CD4-positive, alpha-beta T cell treated with Interleukin-6 for 4 hours (primary cell): ENCODE data around the gene TMEM117.

ENCODE experiments used
- DNase-seq: peaks from one replicate; pipeline ENCODE4 v3.0.0-alpha.2; 2020; ENCODE audit warnings: mixed read lengths

TMEM117 gene

GRCh38 chr12:43887397-43887796, 51.5 kb downstream of the TMEM117 start:
- no peak for DNase-seq

- no peak for DNase-seq
Measured at GRCh38 chr12:43891856-43892574, 56.1 kb downstream of the TMEM117 start.

- DNase-seq = no peak
Measured at GRCh38 chr12:43893670-43894069, 57.8 kb downstream of the TMEM117 start.

- no peak for DNase-seq
Measured at GRCh38 chr12:43895580-43896206, 59.8 kb downstream of the TMEM117 start.

GRCh38 chr12:43896496-43896895, 60.6 kb downstream of the TMEM117 start:
- DNase-seq = no peak

GRCh38 chr12:43898474-43898873, 62.6 kb downstream of the TMEM117 start:
- DNase-seq = no peak

GRCh38 chr12:43899574-43899973, 63.7 kb downstream of the TMEM117 start:
- no peak for DNase-seq

- no peak for DNase-seq
Measured at GRCh38 chr12:43903686-43904085, 67.8 kb downstream of the TMEM117 start.

- no peak for DNase-seq
Measured at GRCh38 chr12:43912859-43913258, 77.0 kb downstream of the TMEM117 start.

GRCh38 chr12:43914391-43914790, 78.5 kb downstream of the TMEM117 start:
- no peak for DNase-seq

GRCh38 chr12:43914923-43915468, 79.1 kb downstream of the TMEM117 start:
- no peak for DNase-seq

- DNase-seq = no peak
Measured at GRCh38 chr12:43917896-43918295, 82.0 kb downstream of the TMEM117 start.

GRCh38 chr12:43921666-43922337, 85.9 kb downstream of the TMEM117 start:
- DNase-seq = no peak

GRCh38 chr12:43930032-43930431, 94.2 kb downstream of the TMEM117 start:
- no peak for DNase-seq

- DNase-seq = no peak
Measured at GRCh38 chr12:43931187-43931586, 95.3 kb downstream of the TMEM117 start.

- no peak for DNase-seq
Measured at GRCh38 chr12:43935581-43935980, 99.7 kb downstream of the TMEM117 start.

GRCh38 chr12:43937947-43938346, 102.1 kb downstream of the TMEM117 start:
- no peak for DNase-seq

- no peak for DNase-seq
Measured at GRCh38 chr12:43942379-43942778, 106.5 kb downstream of the TMEM117 start.

GRCh38 chr12:43945983-43946382, 110.1 kb downstream of the TMEM117 start:
- DNase-seq = no peak

- DNase-seq = no peak
Measured at GRCh38 chr12:43951286-43951685, 115.4 kb downstream of the TMEM117 start.

GRCh38 chr12:43957732-43958372, 122.0 kb downstream of the TMEM117 start:
- DNase-seq = peak; percentile 5

- no peak for DNase-seq
Measured at GRCh38 chr12:43964033-43964432, 128.2 kb downstream of the TMEM117 start.

GRCh38 chr12:43964961-43965360, 129.1 kb downstream of the TMEM117 start:
- DNase-seq = no peak
